Neural progenitor cell (in vitro differentiated cells): ENCODE data around the gene SPDYE1.

Experiments
- CTCF ChIP-seq: fragments of 200-600 bp; sonication (generic); IDR thresholded peaks from 2 replicates; pipeline ENCODE4 v1.5.1; 2017; ENCODE audit warnings: antibody characterized with exemption, mild to moderate bottlenecking
- EZH2 ChIP-seq: fragments of 200-600 bp; sonication (generic); IDR thresholded peaks from 2 replicates; pipeline ENCODE4 v1.6.1; 2017; ENCODE audit warnings: antibody characterized with exemption, mild to moderate bottlenecking, moderate library complexity

DNA sequence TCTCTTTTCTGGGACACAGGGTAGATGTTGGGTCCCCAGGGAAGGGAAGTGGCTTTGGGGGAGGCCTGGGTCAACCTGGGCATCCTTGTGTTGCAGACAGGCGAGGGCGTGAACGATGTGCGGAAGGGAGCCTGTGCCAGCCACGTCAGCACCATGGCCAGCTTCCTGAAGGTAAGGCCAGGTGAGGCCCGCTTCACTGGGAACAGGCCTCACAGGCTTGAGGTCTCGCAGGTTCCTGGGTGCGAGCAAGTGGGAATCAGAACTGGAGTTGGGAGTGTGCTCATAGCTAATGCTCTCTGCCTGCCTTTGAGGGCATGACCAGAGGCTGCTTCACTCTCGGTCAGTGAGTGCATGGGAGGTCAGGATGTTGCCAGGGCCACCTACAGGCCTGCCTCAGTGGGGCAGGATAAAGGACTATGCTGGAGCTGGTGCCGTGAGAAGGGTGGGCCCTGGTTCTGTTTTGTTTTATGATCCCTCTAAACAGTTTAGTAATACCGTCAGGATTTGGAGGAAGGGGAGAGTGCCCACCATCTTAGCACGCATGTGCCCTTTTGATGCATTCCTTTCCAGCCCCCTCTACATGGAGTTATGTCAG, 55.2 kb downstream of the SPDYE1 start:
- TF ChIP-seq CTCF (no peak), EZH2 (no peak)
